ENCODE data around the gene XPR1. TPM values are rescaled to one million over a fixed set of nuclear protein-coding genes. Genes with fewer than 3 reads are reported as not detected.

The XPR1 gene
- total and polyA plus RNA-seq, 2 of the 8 experiments (the other 6 are each of a cell fraction or from before 2014, with no cell fraction given): 28.6 to 43.9 TPM

DNA sequence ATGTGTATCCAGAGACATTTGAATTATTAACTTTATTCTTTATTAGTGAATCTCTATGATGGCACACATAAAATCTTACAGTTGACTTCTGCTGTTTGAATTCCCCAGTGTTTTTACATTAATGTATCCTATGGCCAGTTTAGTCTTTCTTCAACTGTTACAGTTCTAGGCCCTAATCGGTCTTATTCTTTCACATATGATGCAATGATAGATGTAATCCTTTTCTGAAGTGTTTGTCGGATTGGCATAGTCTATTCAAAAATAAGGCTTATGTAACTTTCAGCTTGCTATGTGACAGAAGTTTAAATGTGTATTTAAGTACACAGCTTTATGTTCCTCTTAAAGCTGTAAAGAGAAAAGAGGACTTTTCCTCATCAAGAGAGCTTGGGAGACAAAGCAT is 254.5 kb downstream of the XPR1 start:
- no peaks in the 10 kb centered on the region for H3K79me2 ChIP-seq (ENCODE audit: control insufficient read depth in 1 of 2, insufficient read depth in 2 of 2, low read length in 2 of 2)
- H2AK5ac ChIP-seq (ENCODE audit: low read depth, low read length): no peak overlapping the region
- H2BK120ac ChIP-seq (replicated peaks; ENCODE audit: low read depth, low read length): no peak overlapping the region
- no peak overlapping the region for H2BK12ac ChIP-seq (ENCODE audit: low read depth, low read length)
- H2BK15ac ChIP-seq (ENCODE audit: low read length): no peak overlapping the region
- no peaks in the 10 kb centered on the region for H4K20me1 ChIP-seq (replicated peaks in 1 of 2; ENCODE audit: control insufficient read depth in 1 of 2, insufficient read depth in 2 of 2, low read length in 2 of 2)
- H3K23me2 ChIP-seq (ENCODE audit: low read depth, low read length): no peaks in the 10 kb centered on the region
- no peak overlapping the region for H3K56ac ChIP-seq (replicated peaks; ENCODE audit: insufficient read length, low read depth, low read length)
- WGBS, 2 experiments (ENCODE audit: extremely low coverage in 1 of 2, insufficient coverage in 1 of 2, insufficient read length in 1 of 2, insufficient replicate concordance in 2 of 2, low coverage in 1 of 2, low lambda C conversion rate in 2 of 2, missing lambda C conversion rate in 1 of 2): 89% methylated on average over 2 of the region's 2 CpGs; no CpG with 5 or more reads in 1 of the 2 experiments
- TF ChIP-seq ZNF274 (IDR thresholded peaks at IDR 0.05; ENCODE audit: borderline replicate concordance, extremely low read depth, low read length) (no peak), TAF7 (optimal IDR thresholded peaks at IDR 0.05; ENCODE audit: borderline replicate concordance, low read depth, low read length) (no peak), JUND (IDR thresholded peaks at IDR 0.05; ENCODE audit: low read length) (no peak)
- FAIRE-seq (no peak), DNase-seq (ENCODE audit: low read depth in 1 of 2, low spot score in 2 of 2) (no peak)
- H3K36me3 ChIP-seq (ENCODE audit: control insufficient read depth in 2 of 4, insufficient read depth in 4 of 4, low read length in 3 of 4): no peaks in the 10 kb centered on the region; a peak in 1 of 8 replicates
- H3K23ac ChIP-seq (ENCODE audit: insufficient read length): no peak overlapping the region
- CTCF ChIA-PET (ENCODE audit: partially characterized antibody): interaction anchor here (1.3 to 1.5 kb wide), 2 partner anchors 12 to 14 kb away, joined by 3 to 4 read pairs; no protein-coding TSS in a partner anchor
- H3K9ac ChIP-seq (replicated peaks in 1 of 4; ENCODE audit: extremely low read depth in 1 of 4, low read depth in 3 of 4, low read length in 3 of 4): no peak overlapping the region
- H3K14ac ChIP-seq (ENCODE audit: insufficient read length): no peak overlapping the region
- no peak overlapping the region for H3K18ac ChIP-seq (ENCODE audit: extremely low read depth, low read length)
- no peak overlapping the region for H3K4ac ChIP-seq (replicated peaks; ENCODE audit: insufficient read length, low read depth, low read length)
- no peak overlapping the region for H2BK5ac ChIP-seq (ENCODE audit: low read depth, low read length)
- no peak overlapping the region for H3K4me3 ChIP-seq (ENCODE audit: extremely low read depth in 1 of 4, insufficient read depth in 2 of 4, low read depth in 3 of 4, low read length in 4 of 4)
- H4K5ac ChIP-seq (ENCODE audit: insufficient read length, low read depth, low read length): no peak overlapping the region
- H3K27ac ChIP-seq (ENCODE audit: low read depth, low read length): no peak overlapping the region
- H3K9me3 ChIP-seq (ENCODE audit: insufficient read depth in 2 of 2, low read depth in 1 of 2, low read length in 1 of 2): no peaks in the 10 kb centered on the region
- H3K27me3 ChIP-seq (replicated peaks in 1 of 4; ENCODE audit: control insufficient read depth in 3 of 4, extremely low read depth in 1 of 4, insufficient read depth in 3 of 4, low read length in 3 of 4): no peaks in the 10 kb centered on the region
- H4K8ac ChIP-seq (ENCODE audit: extremely low read depth, insufficient read depth, low read length): no peak overlapping the region
- H4K91ac ChIP-seq (replicated peaks; ENCODE audit: insufficient read length, low read length): no peak overlapping the region
- H3K79me1 ChIP-seq (ENCODE audit: low read depth, low read length): no peaks in the 10 kb centered on the region
- no peak overlapping the region for H2AFZ ChIP-seq (ENCODE audit: low read length)
- no peak overlapping the region for H2BK20ac ChIP-seq (ENCODE audit: low read length)
- no peaks in the 10 kb centered on the region for H3K4me1 ChIP-seq (replicated peaks in 1 of 4; ENCODE audit: control insufficient read depth in 3 of 4, insufficient read depth in 4 of 4, low read length in 3 of 4)
- POLR2A ChIA-PET (ENCODE audit: partially characterized antibody): no interaction called here
- H3K4me2 ChIP-seq (ENCODE audit: insufficient read depth in 1 of 2, low read depth in 2 of 2, low read length in 2 of 2): no peak overlapping the region

Measured in H1 (cell line).